ENCODE measurements around the gene AKIRIN1. TPM values are rescaled to one million over a fixed set of nuclear protein-coding genes. Genes with fewer than 3 reads are reported as not detected.

AKIRIN1 gene
- total RNA-seq, 4 donors from 2014 or later, result 26.1 to 34.7 (median 30.4) TPM

GRCh38 chr1:38990386-38990737, 714 bp upstream of the AKIRIN1 start:
- H3K4me3 ChIP-seq, result peak overlapping the region; percentile 99
- no peaks in the 10 kb centered on the region for H3K36me3 ChIP-seq
- H3K27ac ChIP-seq, result peak overlapping the region; percentile 96
- H3K9me3 ChIP-seq, result no peaks in the 10 kb centered on the region
- TF ChIP-seq EP300 (IDR thresholded peaks at IDR 0.05), result no peak
- TF ChIP-seq CTCF (IDR thresholded peaks at IDR 0.05), result no peak
- TF ChIP-seq POLR2A (IDR thresholded peaks at IDR 0.05), result no peak
- no peak for TF ChIP-seq POLR2AphosphoS5 (IDR thresholded peaks at IDR 0.05)
- WGBS, result 30% methylated on average over 5 of the region's 5 CpGs
- no peaks in the 10 kb centered on the region for H3K27me3 ChIP-seq
- no peak for DNase-seq (ENCODE audit: low spot score in 2 of 2)
- peaks cover 31% of the 10 kb centered on the region for H3K4me1 ChIP-seq

- peak in 1 of 2 donors; percentile 77 for DNase-seq (ENCODE audit: low spot score in 2 of 2)
- Histone ChIP-seq H3K27me3 (no peaks in the 10 kb centered on the region), H3K4me1 (peaks cover 38% of the 10 kb centered on the region), H3K9me3 (no peaks in the 10 kb centered on the region), H3K4me3 (peak overlapping the region; percentile 99), H3K27ac (peak overlapping the region; percentile 96), H3K36me3 (no peaks in the 10 kb centered on the region)
- TF ChIP-seq EP300 (IDR thresholded peaks at IDR 0.05), result no peak
- no peak for TF ChIP-seq POLR2A (IDR thresholded peaks at IDR 0.05)
- no peak for TF ChIP-seq CTCF (IDR thresholded peaks at IDR 0.05)
- no peak for TF ChIP-seq POLR2AphosphoS5 (IDR thresholded peaks at IDR 0.05)
- under 1% methylated on average over 29 of the region's 30 CpGs for whole genome bisulfite sequencing
Measured at GRCh38 chr1:38991638-38992411, 749 bp downstream of the AKIRIN1 start.

GRCh38 chr1:38992412-38993111, 1.5 kb downstream of the AKIRIN1 start:
- no peaks in the 10 kb centered on the region for H3K36me3 ChIP-seq
- TF ChIP-seq EP300 (IDR thresholded peaks at IDR 0.05) (no peak), CTCF (IDR thresholded peaks at IDR 0.05) (no peak), POLR2A (IDR thresholded peaks at IDR 0.05) (no peak), POLR2AphosphoS5 (IDR thresholded peaks at IDR 0.05) (no peak)
- H3K9me3 ChIP-seq, result no peaks in the 10 kb centered on the region
- no peak for DNase-seq (ENCODE audit: low spot score in 2 of 2)
- 21% methylated on average over 11 of the region's 11 CpGs for WGBS
- H3K27ac ChIP-seq, result peak overlapping the region; percentile 96
- H3K27me3 ChIP-seq, result no peaks in the 10 kb centered on the region
- peaks cover 46% of the 10 kb centered on the region for H3K4me1 ChIP-seq
- peak overlapping the region; percentile 99 for H3K4me3 ChIP-seq

GRCh38 chr1:38994196-38994595, 3.1 kb downstream of the AKIRIN1 start:
- no peak overlapping the region for H3K27ac ChIP-seq
- no peaks in the 10 kb centered on the region for H3K9me3 ChIP-seq
- DNase-seq (ENCODE audit: low spot score in 2 of 2), result no peak
- H3K36me3 ChIP-seq, result no peaks in the 10 kb centered on the region
- 74% methylated on average over 5 of the region's 5 CpGs for WGBS
- H3K4me1 ChIP-seq, result peaks cover 49% of the 10 kb centered on the region
- no peak for TF ChIP-seq POLR2A (IDR thresholded peaks at IDR 0.05)
- no peak for TF ChIP-seq POLR2AphosphoS5 (IDR thresholded peaks at IDR 0.05)
- TF ChIP-seq EP300 (IDR thresholded peaks at IDR 0.05), result no peak
- no peak overlapping the region for H3K4me3 ChIP-seq
- H3K27me3 ChIP-seq, result no peaks in the 10 kb centered on the region

- Histone ChIP-seq H3K27me3 (no peaks in the 10 kb centered on the region), H3K36me3 (peaks cover 26% of the 10 kb centered on the region), H3K9me3 (no peaks in the 10 kb centered on the region), H3K27ac (peak overlapping the region; percentile 42), H3K4me3 (no peak overlapping the region), H3K4me1 (peaks cover 47% of the 10 kb centered on the region)
- TF ChIP-seq CTCF (IDR thresholded peaks at IDR 0.05) (no peak), EP300 (IDR thresholded peaks at IDR 0.05) (no peak), POLR2AphosphoS5 (IDR thresholded peaks at IDR 0.05) (no peak), POLR2A (IDR thresholded peaks at IDR 0.05) (no peak)
- 68% methylated on average over 4 of the region's 4 CpGs for WGBS
- no peak for DNase-seq (ENCODE audit: low spot score in 2 of 2)
Measured at GRCh38 chr1:38997034-38997900, 6.2 kb downstream of the AKIRIN1 start.

All from suprapubic skin (tissue), 4 donors.